SU-DHL-6 (cell line): ENCODE results near the gene OPHN1.

Experiments
- H2AFZ ChIP-seq: fragments of 200-600 bp; sonication (generic); 2 replicates; pipeline ENCODE4 v1.6.1; 2014; ENCODE audit warnings: low read depth, mild to moderate bottlenecking, moderate library complexity, mixed read lengths, antibody characterized with exemption, low read length; ENCODE audit not compliant: severe bottlenecking
- H3F3A ChIP-seq: fragments of 200-600 bp; shearing (Covaris generic); 2 replicates; pipeline ENCODE4 v1.6.0; 2016; ENCODE audit warnings: antibody characterized with exemption, mild to moderate bottlenecking; ENCODE audit not compliant: insufficient read depth
- H3K27ac ChIP-seq: fragments of 200-600 bp; sonication (generic); 2 replicates; pipeline ENCODE4 v1.5.1; 2016; ENCODE audit warnings: low read depth, mild to moderate bottlenecking, low read length, moderate library complexity, mixed read lengths
- H3K27me3 ChIP-seq: fragments of 200-600 bp; sonication (generic), shearing (Covaris generic); 2 replicates; pipeline ENCODE4 v1.6.0; 2014; ENCODE audit warnings: mild to moderate bottlenecking, low read length
- H3K36me3 ChIP-seq: fragments of 200-600 bp; sonication (generic); 2 replicates; pipeline ENCODE4 v1.6.1; 2014; ENCODE audit warnings: mild to moderate bottlenecking, low read length, mixed read lengths
- H3K4me2 ChIP-seq: fragments of 300-600, 200-600 bp; shearing (Covaris generic), sonication (generic); 2 replicates; pipeline ENCODE4 v1.6.0; 2014; ENCODE audit warnings: low read length, low read depth, mild to moderate bottlenecking; ENCODE audit not compliant: poor library complexity, severe bottlenecking
- H3K4me3 ChIP-seq: fragments of 200-600 bp; sonication (generic); 2 replicates; pipeline ENCODE4 v1.5.1; 2014; ENCODE audit warnings: antibody characterized with exemption, low read length, mild to moderate bottlenecking, mixed read lengths; ENCODE audit not compliant: insufficient read depth, poor library complexity, severe bottlenecking
- H3K79me2 ChIP-seq: fragments of 200-600 bp; sonication (generic); 2 replicates; pipeline ENCODE4 v1.6.1; 2014; ENCODE audit warnings: mild to moderate bottlenecking, low read length, moderate library complexity; ENCODE audit not compliant: insufficient read depth
- H3K9ac ChIP-seq: fragments of 200-600 bp; sonication (generic); 2 replicates; pipeline ENCODE4 v1.7.0; 2014; ENCODE audit warnings: mild to moderate bottlenecking, low read length
- H3K9me2 ChIP-seq: fragments of 200-600 bp; sonication (generic); replicated peaks from 2 replicates; pipeline ENCODE4 v1.6.1; 2014; ENCODE audit warnings: low read length; ENCODE audit not compliant: insufficient read depth
- H3K9me3 ChIP-seq: fragments of 200-600 bp; sonication (generic); 2 replicates; pipeline ENCODE4 v1.6.1; 2014; ENCODE audit warnings: low read length, mixed read lengths; ENCODE audit not compliant: insufficient read depth
- H4K20me1 ChIP-seq: fragments of 200-600 bp; sonication (generic); 2 replicates; pipeline ENCODE4 v1.6.1; 2014; ENCODE audit warnings: low read depth, mild to moderate bottlenecking, antibody characterized with exemption, low read length, moderate library complexity, mixed read lengths
- CTCF ChIP-seq: fragments of 200-600 bp; sonication (generic); IDR thresholded peaks from one replicate; pipeline ENCODE4 v1.5.1; 2017; ENCODE audit warnings: antibody characterized with exemption, mild to moderate bottlenecking, low read length, moderate library complexity; ENCODE audit not compliant: insufficient read depth, poor library complexity, severe bottlenecking
- EZH2phosphoT487 ChIP-seq: fragments of 200-600 bp; sonication (generic), shearing (Covaris generic); conservative IDR thresholded peaks from 2 replicates; pipeline ENCODE4 v1.6.1; 2018; ENCODE audit warnings: mild to moderate bottlenecking, antibody characterized with exemption, low read length, moderate library complexity, mixed read lengths

The OPHN1 gene

GRCh38 chrX:68109162-68109561 is 324.1 kb downstream of the OPHN1 start:
- Histone ChIP-seq H2AFZ (no peak overlapping the region), H3K9me3 (no peaks in the 10 kb centered on the region), H3K27me3 (no peaks in the 10 kb centered on the region), H4K20me1 (no peaks in the 10 kb centered on the region), H3F3A (no peaks in the 10 kb centered on the region), H3K9me2 (no peaks in the 10 kb centered on the region), H3K4me2 (no peak overlapping the region), H3K79me2 (no peaks in the 10 kb centered on the region), H3K36me3 (no peaks in the 10 kb centered on the region), H3K4me3 (no peak overlapping the region), H3K27ac (no peak overlapping the region), H3K9ac (no peak overlapping the region)
- TF ChIP-seq CTCF: no peak
- no peak for TF ChIP-seq EZH2phosphoT487

GRCh38 chrX:68098431-68098830 is 334.9 kb downstream of the OPHN1 start:
- no peaks in the 10 kb centered on the region for H3F3A ChIP-seq
- no peak for TF ChIP-seq CTCF
- TF ChIP-seq EZH2phosphoT487: no peak
- H4K20me1 ChIP-seq: no peaks in the 10 kb centered on the region
- no peak overlapping the region for H3K4me3 ChIP-seq
- no peak overlapping the region for H3K9ac ChIP-seq
- no peak overlapping the region for H2AFZ ChIP-seq
- H3K4me2 ChIP-seq: no peak overlapping the region
- H3K79me2 ChIP-seq: no peaks in the 10 kb centered on the region
- H3K27ac ChIP-seq: no peak overlapping the region
- no peaks in the 10 kb centered on the region for H3K9me3 ChIP-seq
- no peaks in the 10 kb centered on the region for H3K9me2 ChIP-seq
- no peaks in the 10 kb centered on the region for H3K36me3 ChIP-seq
- no peaks in the 10 kb centered on the region for H3K27me3 ChIP-seq

- H3F3A ChIP-seq: no peaks in the 10 kb centered on the region
Observed at GRCh38 chrX:68090266-68090665, 343.0 kb downstream of the OPHN1 start.

More at GRCh38 chrX:68090266-68090665, 343.0 kb downstream of the OPHN1 start:
- H3K79me2 ChIP-seq: no peaks in the 10 kb centered on the region
- H2AFZ ChIP-seq: no peak overlapping the region
- H3K9me3 ChIP-seq: no peaks in the 10 kb centered on the region
- H3K27ac ChIP-seq: no peak overlapping the region
- H3K9ac ChIP-seq: no peak overlapping the region
- TF ChIP-seq CTCF (no peak), EZH2phosphoT487 (no peak)
- H3K27me3 ChIP-seq: no peaks in the 10 kb centered on the region
- no peaks in the 10 kb centered on the region for H4K20me1 ChIP-seq
- no peak overlapping the region for H3K4me2 ChIP-seq
- H3K9me2 ChIP-seq: no peaks in the 10 kb centered on the region
- no peaks in the 10 kb centered on the region for H3K36me3 ChIP-seq
- H3K4me3 ChIP-seq: no peak overlapping the region
